Measurements from ENCODE around the gene NCEH1. TPM values are rescaled to one million over a fixed set of nuclear protein-coding genes. Genes with fewer than 3 reads are reported as not detected.

NCEH1 gene
- total and polyA plus RNA-seq, 4 donors = 6.3 to 52.1 (median 10.6) TPM

GRCh38 chr3:172625404-172625803, 85.5 kb downstream of the NCEH1 start:
- WGBS, 2 donors = 71 to 76% methylated on average over 2 of the region's 2 CpGs
- no peak for DNase-seq
- H3K27me3 ChIP-seq (ENCODE audit: control insufficient read depth in 3 of 3, insufficient read depth in 3 of 3, low read length in 2 of 3) = no peaks in the 10 kb centered on the region
- H3K9ac ChIP-seq (ENCODE audit: insufficient read depth in 1 of 2, low read length in 2 of 2) = no peak overlapping the region
- H3K4me1 ChIP-seq (ENCODE audit: control insufficient read depth in 5 of 5, insufficient read depth in 5 of 5, low read length in 5 of 5) = peaks cover 0 to 5% (median 0%) of the 10 kb centered on the region in 5 donors
- H3K9me3 ChIP-seq (ENCODE audit: control insufficient read depth in 4 of 4, insufficient read depth in 3 of 4, low read length in 3 of 4) = peaks cover 0 to 2% (median 0%) of the 10 kb centered on the region in 4 donors
- H3K4me3 ChIP-seq = no peak overlapping the region
- H3K36me3 ChIP-seq (ENCODE audit: control insufficient read depth in 4 of 4, insufficient read depth in 4 of 4, low read length in 4 of 4) = peaks cover 0 to 2% (median 0%) of the 10 kb centered on the region in 4 donors
- no peak overlapping the region for H3K27ac ChIP-seq (ENCODE audit: low read depth in 1 of 2, low read length in 1 of 2)
- no peak for ATAC-seq (ENCODE audit: insufficient read depth, low FRiP score)
- no peak for TF ChIP-seq CTCF (IDR thresholded peaks at IDR 0.05; ENCODE audit: control extremely low read depth, extremely low read depth)

DNA sequence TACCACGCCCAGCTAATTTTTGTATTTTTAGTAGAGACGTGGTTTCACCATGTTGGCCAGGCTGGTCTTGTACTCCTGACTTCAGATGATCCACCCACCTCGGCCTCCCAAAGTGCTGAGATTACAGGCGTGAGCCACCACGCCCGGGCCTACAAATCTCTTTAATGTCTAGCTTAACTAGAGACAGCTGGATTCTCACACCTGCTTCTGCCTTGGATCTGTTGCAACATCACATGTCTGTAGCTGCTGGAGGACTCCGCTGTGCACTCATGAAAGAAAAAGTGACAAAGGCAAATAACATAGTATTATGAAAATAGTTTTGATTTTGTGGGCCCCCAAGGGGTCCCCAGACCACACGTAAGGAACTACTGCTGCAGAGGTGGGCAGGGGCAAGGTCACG, 85.9 kb downstream of the NCEH1 start:
- DNase-seq (no peak), ATAC-seq (ENCODE audit: insufficient read depth, low FRiP score) (no peak)
- Histone ChIP-seq H3K4me1 (ENCODE audit: control insufficient read depth in 5 of 5, insufficient read depth in 5 of 5, low read length in 5 of 5) (peaks cover 0 to 5% (median 0%) of the 10 kb centered on the region in 5 donors), H3K4me3 (no peak overlapping the region), H3K27ac (ENCODE audit: low read depth in 1 of 2, low read length in 1 of 2) (no peak overlapping the region), H3K9me3 (ENCODE audit: control insufficient read depth in 4 of 4, insufficient read depth in 3 of 4, low read length in 3 of 4) (peaks cover 0 to 2% (median 0%) of the 10 kb centered on the region in 4 donors), H3K27me3 (ENCODE audit: control insufficient read depth in 3 of 3, insufficient read depth in 3 of 3, low read length in 2 of 3) (no peaks in the 10 kb centered on the region), H3K9ac (ENCODE audit: insufficient read depth in 1 of 2, low read length in 2 of 2) (no peak overlapping the region), H3K36me3 (ENCODE audit: control insufficient read depth in 4 of 4, insufficient read depth in 4 of 4, low read length in 4 of 4) (no peaks in the 10 kb centered on the region)
- TF ChIP-seq CTCF (IDR thresholded peaks at IDR 0.05; ENCODE audit: control extremely low read depth, extremely low read depth) = no peak
- WGBS, 2 donors = 85 to 92% methylated on average over 9 of the region's 9 CpGs

GRCh38 chr3:172622916-172623700, 87.8 kb downstream of the NCEH1 start:
- Histone ChIP-seq H3K9me3 (ENCODE audit: control insufficient read depth in 4 of 4, insufficient read depth in 3 of 4, low read length in 3 of 4) (peaks cover 0 to 2% (median 0%) of the 10 kb centered on the region in 4 donors), H3K27me3 (ENCODE audit: control insufficient read depth in 3 of 3, insufficient read depth in 3 of 3, low read length in 2 of 3) (no peaks in the 10 kb centered on the region), H3K27ac (ENCODE audit: low read depth in 1 of 2, low read length in 1 of 2) (no peak overlapping the region), H3K4me1 (ENCODE audit: control insufficient read depth in 5 of 5, insufficient read depth in 5 of 5, low read length in 5 of 5) (peaks cover 0 to 5% (median 0%) of the 10 kb centered on the region in 5 donors), H3K36me3 (ENCODE audit: control insufficient read depth in 4 of 4, insufficient read depth in 4 of 4, low read length in 4 of 4) (no peaks in the 10 kb centered on the region), H3K9ac (ENCODE audit: insufficient read depth in 1 of 2, low read length in 2 of 2) (no peak overlapping the region), H3K4me3 (no peak overlapping the region)
- peak; percentile 29 for TF ChIP-seq CTCF (IDR thresholded peaks at IDR 0.05; ENCODE audit: control extremely low read depth, extremely low read depth)
- 32% methylated on average over 10 of the region's 10 CpGs for WGBS, 2 donors
- ATAC-seq (ENCODE audit: insufficient read depth, low FRiP score) (no peak), DNase-seq (peak in 2 of 3 donors; percentile 44 to 63)

Measured in lung (tissue), 12 donors.